ENCODE measurements around the gene CAP2.
A peak's percentile ranks its signal among the peaks of the same experiment; 100 is the strongest.

CAP2 gene

GRCh38 chr6:17474289-17474688, 80.9 kb downstream of the CAP2 start:
- no peak for DNase-seq (ENCODE audit: low spot score)

GRCh38 chr6:17475606-17476244, 82.3 kb downstream of the CAP2 start:
- no peak for DNase-seq (ENCODE audit: low spot score)

GRCh38 chr6:17476511-17476910, 83.1 kb downstream of the CAP2 start:
- DNase-seq (ENCODE audit: low spot score) = no peak

DNA sequence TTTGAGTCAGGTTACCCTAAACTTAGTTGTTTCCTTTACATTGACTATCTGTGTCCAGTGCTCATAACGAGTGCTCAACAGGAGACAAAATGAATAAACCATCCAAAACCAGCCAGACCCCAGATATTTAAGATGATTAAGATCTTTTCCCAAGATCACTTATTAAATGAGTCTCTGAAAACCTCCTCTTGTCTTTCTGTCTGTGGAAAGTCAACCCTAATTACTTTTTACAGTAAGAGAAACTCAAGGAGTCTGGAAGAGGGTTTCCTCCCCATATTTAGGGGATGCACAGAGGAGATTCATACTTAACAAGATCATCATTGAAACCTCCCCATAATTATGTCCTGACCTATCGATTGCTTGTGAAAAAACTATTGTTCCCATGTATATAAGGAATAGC, 84.0 kb downstream of the CAP2 start:
- no peak for DNase-seq (ENCODE audit: low spot score)

- no peak for DNase-seq (ENCODE audit: low spot score)
Measured at GRCh38 chr6:17478223-17478907, 85.0 kb downstream of the CAP2 start.

- no peak for DNase-seq (ENCODE audit: low spot score)
Measured at GRCh38 chr6:17478946-17479345, 85.6 kb downstream of the CAP2 start.

GRCh38 chr6:17480476-17480875, 87.1 kb downstream of the CAP2 start:
- no peak for DNase-seq (ENCODE audit: low spot score)

- DNase-seq (ENCODE audit: low spot score) = no peak
Measured at GRCh38 chr6:17482711-17483110, 89.3 kb downstream of the CAP2 start.

- no peak for DNase-seq (ENCODE audit: low spot score)
Measured at GRCh38 chr6:17483391-17484016, 90.1 kb downstream of the CAP2 start.

- no peak for DNase-seq (ENCODE audit: low spot score)
Measured at GRCh38 chr6:17484201-17484849, 90.9 kb downstream of the CAP2 start.

DNA sequence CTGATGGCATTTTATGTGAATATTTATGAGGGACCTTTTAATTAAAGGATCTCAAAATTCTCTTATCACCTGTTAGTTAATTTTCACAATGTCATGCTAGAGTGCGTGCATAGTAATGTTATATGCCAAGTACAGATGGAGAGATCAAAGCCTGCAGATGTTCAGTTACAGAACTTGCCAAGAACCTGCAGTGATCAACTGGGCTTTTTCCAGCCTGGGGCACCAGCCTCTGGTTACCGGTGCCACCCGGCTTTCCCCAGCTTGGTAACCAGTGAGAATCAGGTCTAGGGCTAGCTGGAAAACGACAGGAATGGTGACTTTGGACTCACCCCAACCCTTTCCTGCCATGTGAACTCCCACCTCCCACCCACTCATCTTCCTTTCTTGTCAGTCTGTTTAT, 91.8 kb downstream of the CAP2 start:
- DNase-seq (ENCODE audit: low spot score) = no peak

DNA sequence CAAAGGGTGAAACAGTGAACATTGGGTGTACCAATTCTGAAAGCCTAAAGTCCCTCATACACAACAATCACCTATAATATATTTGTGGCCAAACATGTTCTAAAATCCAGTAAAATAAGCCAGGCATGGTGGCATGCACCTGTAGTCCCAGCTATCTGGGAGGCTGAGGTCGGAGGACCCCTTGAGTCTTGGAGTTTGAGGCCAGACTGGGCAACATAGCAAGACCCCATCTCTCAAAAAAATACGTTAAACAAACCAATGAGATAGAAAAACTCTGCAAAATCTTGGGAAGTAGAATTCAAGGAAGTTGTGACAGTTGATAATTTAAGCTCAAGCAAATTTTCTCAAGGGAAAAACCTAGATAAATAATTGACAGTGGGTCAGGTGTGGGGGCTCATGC, 92.6 kb downstream of the CAP2 start:
- no peak for DNase-seq (ENCODE audit: low spot score)

DNA sequence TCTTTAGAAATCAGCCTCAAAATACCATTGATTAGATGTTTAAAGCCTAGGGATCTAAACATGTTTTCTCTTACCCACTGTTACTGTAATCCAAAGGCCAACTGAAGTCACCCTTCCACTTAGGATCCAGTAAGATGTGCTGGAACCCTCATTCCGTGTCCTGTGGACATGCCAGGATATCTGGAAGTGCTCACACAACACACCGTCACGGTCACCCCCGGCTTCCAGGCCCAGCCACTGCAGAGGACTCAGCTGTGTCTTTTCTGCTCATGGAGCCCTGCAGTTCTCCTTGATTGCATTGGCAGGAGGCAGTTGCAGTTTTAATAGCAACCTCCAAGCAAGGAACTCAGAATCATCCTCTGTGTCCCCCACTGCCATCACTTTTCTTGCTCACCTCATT, 93.3 kb downstream of the CAP2 start:
- no peak for DNase-seq (ENCODE audit: low spot score)

DNA sequence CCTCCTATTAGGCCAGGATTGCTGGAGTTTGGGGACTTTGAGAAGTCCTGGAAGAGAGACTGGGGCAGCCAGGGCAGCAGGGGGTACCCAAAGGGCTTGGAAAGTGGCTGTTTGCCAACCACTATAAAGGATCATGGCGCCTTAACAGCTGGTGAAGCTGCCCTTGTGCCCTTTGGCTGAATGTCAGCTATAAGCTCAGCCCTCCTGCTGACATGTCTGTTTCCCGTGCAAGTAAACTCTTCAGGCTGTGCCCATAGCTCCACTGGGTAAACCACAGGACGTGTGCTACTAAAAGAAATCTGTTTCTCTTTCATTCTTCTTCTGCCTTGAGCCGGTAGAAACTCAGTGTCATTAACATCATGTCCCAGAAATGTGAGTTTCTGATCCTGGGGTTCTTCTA, 97.3 kb downstream of the CAP2 start:
- DNase-seq (ENCODE audit: low spot score) = no peak

GRCh38 chr6:17491416-17492142, 98.2 kb downstream of the CAP2 start:
- DNase-seq (ENCODE audit: low spot score) = no peak

- DNase-seq (ENCODE audit: low spot score) = no peak
Measured at GRCh38 chr6:17492350-17492749, 99.0 kb downstream of the CAP2 start.

DNA sequence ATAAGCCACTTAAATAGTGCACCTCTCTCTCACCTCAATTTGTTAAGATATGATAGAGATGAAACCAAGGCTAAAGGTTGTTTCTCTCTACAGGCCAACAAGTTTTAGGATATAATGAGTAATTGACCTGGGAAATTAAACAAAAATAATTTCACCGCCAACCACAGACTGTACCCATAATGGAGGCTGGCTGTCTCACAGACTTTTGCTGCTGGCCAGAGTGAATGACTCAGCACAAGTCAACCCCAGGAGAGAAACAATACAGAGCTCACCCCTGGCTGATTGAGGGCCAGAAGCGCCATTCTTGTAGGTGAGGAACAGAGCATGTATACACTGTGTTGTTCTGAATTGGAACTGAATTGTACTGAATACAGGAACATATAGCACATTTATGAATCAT, 99.9 kb downstream of the CAP2 start:
- peak; percentile 60 for DNase-seq (ENCODE audit: low spot score)

DNA sequence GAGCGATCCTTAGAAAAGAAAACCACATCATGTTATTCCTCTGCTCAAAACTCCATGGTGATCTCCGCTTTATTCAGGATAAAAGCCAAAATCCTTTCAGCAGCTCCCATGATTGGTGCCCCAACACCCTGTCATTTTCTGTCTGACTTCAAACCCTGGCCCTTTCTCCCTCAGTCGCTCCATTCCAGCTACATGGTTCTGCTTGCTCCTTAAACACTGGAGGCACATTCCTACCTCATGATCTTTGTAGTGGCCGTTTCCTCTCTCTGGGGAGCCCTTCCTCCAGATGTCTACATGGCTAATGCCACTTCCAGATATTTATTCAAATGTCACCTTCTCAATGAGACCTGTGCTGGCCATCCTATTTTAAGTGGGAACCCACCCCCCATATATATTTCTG, 100.8 kb downstream of the CAP2 start:
- no peak for DNase-seq (ENCODE audit: low spot score)

- no peak for DNase-seq (ENCODE audit: low spot score)
Measured at GRCh38 chr6:17494919-17495318, 101.5 kb downstream of the CAP2 start.

DNA sequence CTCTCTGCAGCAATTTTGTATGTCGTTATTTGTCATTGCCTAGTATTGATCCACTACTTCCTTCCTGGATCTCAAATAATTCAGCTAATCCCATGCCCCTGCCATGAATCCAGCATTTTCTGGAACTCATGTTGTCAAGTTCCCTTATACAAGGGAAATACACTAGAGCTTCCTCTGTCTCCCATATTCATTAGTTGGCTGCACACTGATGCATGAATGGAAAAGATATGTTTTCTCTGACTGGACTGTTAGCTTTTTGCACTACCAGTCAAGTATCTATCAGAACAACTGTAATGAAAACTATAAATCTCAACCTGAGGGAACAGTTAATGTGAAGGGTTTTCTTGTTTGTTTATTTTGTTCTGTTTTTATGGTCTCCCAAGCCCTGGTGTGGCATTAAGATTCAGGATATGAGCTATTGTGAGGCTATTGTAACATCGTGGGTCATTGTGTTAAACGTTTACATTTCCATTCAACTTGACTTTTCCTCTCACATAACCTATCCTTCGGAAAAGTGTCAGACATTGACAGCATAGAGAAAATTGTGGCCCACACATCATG, 104.2 kb downstream of the CAP2 start:
- no peak for DNase-seq (ENCODE audit: low spot score)

DNA sequence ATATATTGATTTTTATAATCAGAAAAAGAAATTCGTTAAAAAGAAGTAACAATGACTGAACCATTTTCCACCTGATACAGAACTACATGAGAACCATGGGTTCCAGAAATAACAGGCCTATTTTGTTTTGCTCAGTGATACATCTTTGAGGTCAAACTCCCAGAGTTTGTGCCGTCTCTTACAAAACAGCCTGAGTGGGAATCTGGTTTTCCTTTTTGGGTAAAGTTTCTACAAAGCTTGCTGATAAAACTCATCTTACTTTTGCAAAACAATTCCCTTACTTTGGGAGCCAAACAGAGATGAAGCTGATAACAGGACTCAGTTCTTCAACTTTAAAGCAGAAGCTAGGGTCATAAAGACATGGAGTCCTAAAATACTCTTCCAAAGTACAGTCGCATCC, 108.0 kb downstream of the CAP2 start:
- DNase-seq (ENCODE audit: low spot score) = no peak

All from AG08396 (cell line).